Eye (tissue), 1 donor: ENCODE results near the gene CBLC.
"Not testable (repeated sequence)": the region's sequence is repeated elsewhere in the genome, so short reads cannot be mapped to it uniquely, and the experiment has no call there.

Experiments
- DNase-seq: peaks from one replicate; pipeline ENCODE4 v3.0.0-alpha.2; 2015

The CBLC gene

DNA sequence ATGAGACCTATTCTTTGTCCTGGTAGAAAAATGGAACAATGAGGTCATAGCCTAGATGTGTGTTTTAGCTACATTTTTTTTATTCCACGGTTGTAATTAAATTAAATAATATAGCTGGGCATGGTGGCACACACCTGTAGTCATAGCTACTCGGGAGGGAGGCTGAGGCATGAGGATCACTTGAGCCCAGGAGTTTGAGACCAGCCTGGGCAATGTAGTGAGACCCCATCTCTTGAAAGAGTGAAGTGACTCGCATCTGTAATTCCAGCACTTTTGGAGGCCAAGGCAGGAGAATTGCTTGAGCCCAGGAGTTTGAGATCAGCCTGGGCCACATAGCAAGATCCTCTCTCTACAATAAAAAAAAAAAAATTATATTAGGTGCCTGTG is 11.7 kb upstream of the CBLC start:
- no peak for DNase-seq

DNA sequence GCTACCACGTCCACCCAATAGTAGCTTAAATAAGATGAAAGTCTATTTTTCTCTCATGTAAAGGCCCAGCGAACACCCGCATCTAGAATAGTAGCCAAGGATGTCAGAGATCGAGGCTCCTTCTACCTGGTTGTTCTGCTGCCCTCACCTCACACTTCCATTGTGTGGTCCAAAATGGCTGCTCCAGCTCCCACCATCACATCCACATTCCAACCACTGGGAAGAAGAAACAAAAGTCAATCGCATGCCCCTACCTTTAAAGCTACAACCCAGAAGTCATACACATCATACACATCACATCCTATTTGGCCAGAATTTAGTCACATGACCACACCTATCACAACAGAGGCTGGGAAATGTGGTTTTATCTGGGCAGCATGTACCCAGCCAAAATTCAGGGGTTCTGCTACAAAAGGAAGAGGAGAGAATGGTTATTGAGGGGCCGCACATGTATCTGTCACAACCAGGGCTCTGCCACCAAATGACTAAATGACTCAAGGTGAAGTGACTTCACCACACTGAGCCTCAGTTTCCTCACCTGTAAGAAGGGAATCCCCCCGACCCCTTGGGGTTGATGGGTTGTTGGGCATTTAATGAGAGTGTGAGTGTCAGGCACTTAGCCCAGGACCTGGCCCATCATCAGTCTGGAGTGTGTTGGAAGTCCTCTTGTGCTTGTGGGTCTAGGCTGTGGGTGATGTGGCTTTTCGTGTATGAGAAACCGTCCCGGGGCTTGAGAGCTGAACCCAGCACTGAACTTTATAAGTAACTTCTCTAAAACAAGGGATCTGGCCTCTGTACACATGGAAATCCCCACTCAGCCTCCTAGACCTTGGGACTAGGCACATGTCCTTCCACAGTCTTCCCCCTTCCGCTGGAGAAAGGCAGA is 10.2 kb upstream of the CBLC start:
- no peak for DNase-seq

DNA sequence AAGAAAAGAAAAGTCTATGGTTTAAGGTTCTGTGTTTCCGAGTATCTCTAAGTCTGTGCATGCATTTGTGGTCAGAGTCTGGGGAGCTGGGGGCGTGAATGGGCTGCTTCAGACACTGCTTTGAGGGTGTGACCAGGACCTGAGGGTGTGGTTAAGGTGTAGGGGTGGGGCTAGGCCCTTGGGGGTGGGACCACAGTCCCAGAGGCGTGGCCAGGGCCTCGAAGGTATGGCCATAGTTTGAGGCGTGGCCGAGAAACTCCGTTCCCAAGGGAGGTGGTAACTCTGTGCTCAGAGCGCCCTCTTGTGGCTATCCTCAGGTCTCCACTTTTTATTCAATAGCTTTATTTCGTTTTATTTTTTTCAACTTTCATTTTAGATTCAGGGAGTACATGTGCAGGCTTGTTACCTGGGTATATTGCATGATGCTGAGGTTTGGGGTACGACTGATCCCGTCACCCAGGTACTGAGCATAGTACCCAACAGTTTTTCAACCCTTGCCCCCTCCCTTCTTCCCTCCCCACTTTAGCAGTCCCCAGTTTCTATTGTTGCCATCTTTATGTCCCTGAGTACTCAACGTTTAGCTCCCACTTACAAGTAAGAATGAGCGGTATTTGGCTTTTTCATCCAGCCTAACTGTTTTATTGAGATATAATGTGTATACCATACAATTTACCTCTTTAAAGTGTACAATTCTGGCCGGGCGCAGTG is 7.0 kb upstream of the CBLC start:
- peak; percentile 94 for DNase-seq

DNA sequence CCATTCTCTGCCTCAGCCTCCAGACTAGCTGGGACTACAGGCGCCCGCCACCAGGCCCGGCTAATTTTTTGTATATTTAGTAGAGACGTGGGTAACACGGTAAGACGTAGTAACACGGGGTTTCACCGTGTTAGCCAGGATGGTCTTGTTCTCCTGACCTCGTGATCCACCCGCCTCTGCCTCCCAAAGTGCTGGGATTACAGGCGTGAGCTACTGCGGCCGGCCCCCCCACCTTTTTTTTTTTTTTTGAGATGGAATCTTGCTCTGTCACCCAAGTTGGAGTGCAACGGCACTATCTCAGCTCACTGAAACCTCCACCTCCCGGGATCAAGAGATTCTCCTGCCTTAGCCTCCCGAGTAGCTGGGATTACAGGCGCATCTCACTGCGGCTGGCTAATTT is 5.5 kb upstream of the CBLC start:
- DNase-seq: not testable (repeated sequence)

DNA sequence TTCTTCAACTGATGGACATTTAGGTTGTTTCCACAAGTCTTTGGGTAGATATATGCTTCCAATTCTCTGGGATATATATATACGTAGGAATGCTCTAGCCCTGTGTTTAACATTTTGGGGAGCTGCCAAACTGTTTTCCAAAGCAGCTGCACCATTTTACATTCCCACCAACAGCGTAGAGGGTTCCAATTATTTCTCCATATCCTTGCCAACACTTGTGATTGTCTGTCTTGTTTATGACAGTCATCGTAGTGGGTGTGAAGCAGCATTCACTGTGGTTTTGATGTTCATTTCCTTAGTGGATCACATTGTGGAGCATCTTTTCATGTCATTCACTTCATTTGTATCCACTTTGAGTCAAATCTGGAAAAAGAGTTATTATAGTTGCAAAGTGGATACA is 4.7 kb upstream of the CBLC start:
- DNase-seq: no peak

DNA sequence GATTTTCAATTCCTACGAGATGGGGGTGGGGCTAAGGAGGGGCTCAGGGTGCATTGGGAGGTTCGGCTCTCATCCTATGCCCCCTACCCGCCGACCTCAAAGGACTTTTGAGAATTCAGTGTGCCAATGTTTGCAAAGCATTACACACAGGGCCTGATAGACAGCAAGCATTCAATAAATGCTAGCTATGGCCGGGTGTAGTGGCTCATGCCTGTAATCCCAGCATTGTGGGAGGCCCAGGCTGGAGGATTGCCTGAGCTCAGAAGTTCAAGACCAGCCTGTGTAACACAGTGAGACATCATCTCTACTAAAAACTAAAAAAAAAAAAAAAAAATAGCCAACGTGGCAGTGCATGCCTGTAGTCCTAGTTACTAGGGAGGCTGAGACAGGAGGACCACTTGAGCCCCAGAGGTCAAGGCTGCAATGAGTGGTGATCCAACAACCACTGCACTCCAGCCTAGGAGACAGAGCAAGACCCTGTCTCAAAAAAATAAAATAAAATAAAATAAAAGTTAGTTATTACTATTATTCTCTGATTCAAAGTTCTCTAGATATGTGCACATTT is 1.9 kb upstream of the CBLC start:
- no peak for DNase-seq

DNA sequence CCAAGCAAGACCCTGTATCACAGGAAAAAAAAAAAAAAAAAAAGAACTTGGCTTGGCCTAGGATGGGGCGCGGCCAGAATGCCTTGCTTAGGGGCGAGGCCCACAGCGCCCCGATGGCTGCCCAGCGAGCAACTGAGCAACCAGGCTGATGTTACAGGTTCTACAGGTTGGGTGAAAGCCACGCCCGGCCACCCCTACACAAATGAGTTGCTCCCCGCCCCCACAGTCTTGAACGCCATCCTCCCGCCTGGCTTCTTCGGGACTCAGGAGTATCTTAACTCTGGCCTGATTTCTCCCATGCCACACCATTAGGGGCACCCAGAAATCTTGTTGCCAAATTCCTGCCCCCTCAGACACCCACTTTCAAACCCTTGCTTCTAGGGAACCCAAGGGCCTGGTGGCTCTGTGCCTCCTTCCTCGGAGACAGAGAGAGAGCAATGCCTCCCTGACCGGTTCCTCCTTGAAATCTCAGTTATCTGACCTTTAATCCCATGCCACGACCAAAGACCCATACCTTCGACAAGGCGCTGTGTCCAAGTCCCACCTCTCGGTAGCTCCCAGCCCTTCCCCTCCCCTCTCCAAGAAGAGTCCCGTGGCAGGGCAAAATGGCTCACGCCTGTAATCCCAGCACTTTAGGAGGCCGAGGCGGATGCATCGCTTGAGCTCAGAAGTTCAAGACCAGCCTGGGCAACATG is 1.1 kb upstream of the CBLC start:
- DNase-seq: no peak

DNA sequence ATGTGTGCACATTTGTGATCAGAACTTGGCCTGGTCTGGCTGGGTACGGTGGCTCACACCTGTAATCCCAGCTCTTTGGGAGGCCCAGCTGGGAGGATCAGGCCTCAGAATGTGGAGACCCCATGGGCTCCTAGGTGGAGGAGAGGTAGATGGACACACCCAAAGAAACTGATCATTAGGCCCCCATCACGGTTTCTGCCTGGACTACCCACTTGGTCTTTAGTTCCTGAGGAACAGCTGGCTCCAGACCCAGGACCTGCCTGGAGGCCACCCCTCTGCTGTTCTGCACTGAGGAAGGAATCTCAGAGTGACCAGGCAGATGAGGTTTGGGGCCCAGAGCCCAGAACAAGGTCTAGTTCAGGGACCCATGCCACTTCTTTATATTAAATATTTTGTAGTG is 1.5 kb downstream of the CBLC start:
- DNase-seq: no peak

DNA sequence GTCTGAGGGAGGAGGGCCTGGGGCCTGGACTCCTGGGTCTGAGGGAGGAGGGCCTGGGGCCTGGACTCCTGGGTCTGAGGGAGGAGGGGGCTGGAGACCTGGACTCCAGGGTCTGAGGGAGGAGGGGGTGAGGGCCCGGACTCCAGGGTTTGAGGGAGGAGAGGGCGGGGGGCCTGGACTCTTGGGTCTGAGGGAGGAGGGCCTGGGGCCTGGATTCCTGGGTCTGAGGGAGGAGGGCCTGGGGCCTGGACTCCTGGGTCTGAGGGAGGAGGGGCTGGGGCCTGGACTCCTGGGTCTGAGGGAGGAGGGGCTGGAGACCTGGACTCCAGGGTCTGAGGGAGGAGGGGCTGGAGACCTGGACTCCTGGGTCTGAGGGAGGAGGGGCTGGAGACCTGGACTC is 4.0 kb downstream of the CBLC start:
- not testable (repeated sequence) for DNase-seq

DNA sequence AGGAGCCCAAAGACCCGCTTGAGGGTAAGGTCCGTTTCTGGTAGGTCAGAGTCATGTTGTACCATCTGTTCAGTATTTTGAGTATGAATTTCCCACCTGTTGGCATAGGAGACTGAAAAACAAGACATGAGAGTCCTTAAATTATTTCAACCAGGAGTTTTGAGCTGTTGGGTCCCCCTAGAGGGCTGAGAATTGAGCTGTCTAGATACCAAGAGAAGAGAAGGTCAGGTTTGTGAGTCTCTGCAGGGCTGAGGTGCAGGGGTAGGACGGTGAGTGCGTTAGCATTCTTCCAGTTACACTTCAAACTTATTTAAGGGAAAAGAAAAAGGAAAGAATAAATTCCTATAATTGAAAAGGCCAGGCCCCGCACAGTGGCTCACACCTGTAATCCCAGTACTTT is 5.0 kb downstream of the CBLC start:
- no peak for DNase-seq

DNA sequence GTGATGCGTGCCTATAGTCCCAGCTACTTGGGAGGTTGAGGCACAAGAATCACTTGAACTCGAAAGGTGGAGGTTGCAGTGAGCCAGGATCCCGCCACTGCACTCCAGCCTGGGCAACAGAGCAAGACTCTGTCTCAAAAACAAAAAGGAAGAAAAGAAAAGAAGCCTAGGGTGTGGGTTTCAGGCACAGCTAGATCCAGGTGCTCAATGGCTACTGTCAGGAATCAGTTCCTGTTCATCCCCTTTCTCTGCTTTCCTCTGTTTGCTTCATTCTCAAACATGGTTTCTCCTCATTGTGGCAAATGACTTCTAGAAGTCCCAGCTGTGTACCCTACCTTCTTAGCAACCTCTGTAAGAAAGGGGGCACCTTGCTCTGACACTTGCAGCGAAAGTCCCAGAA is 5.9 kb downstream of the CBLC start:
- DNase-seq: no peak

DNA sequence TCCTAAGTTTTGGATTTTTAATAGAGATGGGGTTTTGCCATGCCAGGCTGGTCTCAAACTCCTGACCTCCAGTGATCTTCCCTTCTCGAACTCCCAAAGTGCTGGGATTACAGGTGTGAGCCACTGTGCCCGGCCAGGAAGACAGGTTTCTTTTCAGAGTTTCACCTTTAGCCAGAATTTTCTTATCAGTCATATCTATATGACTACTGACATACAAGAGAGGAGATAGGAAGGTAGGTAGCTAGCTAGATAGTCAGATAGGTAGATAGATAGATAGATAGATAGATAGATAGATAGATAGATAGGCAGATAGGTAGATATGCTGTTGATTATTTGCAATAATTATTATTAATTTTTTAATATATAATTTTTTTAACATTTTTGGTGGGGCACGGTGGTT is 7.6 kb downstream of the CBLC start:
- DNase-seq: no peak

DNA sequence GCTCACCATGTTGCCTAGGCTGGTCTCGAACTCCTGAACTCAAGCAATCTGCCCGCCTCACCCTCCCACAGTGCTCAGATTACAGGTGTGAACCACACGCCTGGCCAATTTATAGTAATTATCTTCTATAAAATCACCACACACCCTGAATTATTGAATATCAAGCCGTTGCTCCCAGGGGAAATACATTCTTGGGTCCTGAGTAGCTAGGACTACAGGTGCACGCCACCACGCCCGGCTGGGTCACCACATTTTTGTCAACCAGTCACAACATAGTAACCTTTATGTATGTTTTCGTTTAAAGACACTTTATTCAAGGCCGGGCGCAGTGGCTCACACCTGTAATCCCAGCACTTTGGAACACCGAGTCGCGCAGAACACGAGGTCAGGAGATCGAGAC is 8.3 kb downstream of the CBLC start:
- DNase-seq: no peak

DNA sequence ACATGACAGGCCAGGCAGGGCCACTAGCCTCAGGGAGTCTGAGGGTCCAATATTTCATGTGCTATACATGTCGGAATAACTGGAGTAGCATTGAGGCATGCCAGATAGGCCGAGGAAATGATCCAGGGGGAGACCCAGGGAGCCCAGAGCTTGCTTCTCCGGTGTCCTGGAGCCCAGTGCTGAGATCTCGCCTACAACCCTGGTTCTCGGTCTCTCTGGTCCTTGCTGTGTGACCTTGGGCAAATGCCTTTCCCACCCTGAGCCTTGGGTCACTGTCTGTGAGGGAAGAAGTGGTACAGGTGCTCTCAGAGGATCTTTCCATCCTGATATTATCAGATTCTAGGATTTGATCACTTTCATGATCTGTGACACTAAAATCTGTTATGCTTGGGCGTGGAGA is 11.3 kb downstream of the CBLC start:
- no peak for DNase-seq

DNA sequence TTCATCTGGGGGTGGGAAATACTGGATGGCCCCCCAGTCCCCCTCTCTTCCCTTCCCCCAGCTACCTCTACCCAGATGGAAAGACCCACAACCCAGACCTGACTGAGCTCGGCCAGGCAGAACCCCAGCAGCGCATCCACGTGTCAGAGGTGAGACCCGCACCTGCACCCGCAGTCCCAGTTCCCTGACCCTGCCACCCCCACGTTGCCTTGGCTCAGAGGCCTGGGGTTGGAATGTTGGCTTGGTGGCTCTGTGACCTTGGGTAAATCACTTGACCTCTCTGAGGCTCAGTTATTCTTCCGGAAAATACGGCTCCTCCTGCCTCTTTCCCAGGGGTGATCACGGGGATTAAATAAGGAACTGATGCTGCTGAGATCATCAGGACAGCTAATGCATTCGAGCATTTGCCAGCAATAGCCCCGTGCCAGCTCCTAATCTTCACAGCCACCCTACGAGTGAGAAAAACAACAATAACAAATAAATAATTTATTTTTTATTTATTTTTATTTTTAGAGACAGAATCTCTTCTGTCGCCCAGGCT is 12.3 kb downstream of the CBLC start:
- no peak for DNase-seq

DNA sequence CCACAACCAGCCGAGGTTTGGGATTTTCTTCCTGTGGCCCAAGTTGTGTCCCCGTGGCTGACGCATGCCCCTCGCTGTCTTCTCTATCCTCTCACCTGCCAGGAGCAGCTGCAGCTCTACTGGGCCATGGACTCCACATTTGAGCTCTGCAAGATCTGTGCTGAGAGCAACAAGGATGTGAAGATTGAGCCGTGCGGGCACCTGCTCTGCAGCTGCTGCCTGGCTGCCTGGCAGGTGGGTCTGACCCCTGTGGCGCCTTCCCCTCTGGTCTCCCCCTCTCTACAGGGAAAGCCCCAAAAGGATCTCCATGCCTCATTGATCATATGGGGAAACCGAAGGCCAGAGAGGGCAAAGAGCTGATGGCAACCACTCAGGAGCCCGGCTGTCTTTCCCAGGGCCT is 14.6 kb downstream of the CBLC start:
- DNase-seq: peak; percentile 4

DNA sequence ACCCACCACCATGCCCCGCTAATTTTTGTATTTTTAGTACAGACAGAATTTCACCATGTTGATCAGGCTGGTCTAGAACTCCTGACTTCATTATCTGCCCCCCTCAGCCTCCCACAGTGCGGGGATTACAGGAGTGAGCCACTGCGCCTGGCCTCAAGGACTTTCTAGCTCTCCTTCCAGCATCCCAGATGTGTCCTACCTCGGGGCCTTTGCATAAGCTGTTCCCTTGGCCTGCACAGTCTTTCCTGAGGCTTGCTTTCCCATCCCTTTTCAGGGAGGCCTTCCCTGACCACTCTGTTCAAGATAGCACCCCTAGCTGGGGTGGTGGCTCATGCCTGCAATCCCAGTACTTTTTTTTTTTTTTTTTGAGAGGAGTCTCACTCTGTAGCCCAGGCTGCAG is 16.9 kb downstream of the CBLC start:
- no peak for DNase-seq

DNA sequence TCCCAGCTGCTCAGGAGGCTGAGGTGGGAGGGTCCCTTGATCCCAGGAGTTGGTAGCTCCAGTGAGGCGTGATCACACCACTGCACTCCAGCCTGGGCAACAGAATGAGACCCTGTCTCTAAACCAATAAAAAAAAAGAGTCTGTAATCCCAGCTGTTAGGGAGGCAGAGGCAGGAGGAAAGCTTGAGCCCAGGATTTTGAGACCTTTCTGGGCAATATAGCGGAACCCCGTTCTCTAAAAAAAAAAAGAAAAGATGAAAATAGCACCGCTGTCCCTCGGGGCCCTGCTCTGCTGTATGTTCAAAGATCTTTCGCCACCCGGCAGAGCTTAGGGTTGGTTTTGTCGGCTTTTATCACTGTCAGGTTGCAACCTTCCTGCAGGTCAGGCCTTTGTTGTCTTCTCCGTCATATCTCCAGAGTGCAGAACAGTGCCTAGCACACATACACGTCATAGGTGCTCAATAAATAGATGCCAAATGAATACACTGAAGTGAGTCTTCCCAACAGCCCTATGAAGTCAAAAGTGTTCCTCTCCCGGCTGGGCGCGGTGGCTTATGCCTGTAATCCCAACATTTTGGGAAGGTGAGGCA is 17.8 kb downstream of the CBLC start:
- no peak for DNase-seq

DNA sequence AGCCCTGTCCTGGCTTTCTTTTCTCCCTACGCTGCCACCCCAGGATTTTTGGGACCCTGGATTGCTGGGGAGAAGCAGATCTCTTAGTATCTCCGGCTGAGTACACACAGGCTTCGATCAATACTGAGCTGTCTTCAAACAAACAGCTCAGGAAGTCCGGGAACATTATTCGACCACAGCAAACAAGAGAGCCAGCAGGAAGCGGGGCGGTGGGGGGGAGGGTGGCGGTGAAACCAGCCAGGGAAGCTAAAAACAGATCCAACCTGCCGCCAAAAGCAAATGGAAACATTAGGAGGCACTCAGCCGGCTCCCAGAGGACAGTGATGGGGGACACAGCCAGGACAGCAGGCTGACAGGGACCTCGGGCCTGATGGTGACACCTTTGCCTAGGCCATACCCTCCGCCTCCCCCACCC is 19.0 kb downstream of the CBLC start:
- peak; percentile 8 for DNase-seq

DNA sequence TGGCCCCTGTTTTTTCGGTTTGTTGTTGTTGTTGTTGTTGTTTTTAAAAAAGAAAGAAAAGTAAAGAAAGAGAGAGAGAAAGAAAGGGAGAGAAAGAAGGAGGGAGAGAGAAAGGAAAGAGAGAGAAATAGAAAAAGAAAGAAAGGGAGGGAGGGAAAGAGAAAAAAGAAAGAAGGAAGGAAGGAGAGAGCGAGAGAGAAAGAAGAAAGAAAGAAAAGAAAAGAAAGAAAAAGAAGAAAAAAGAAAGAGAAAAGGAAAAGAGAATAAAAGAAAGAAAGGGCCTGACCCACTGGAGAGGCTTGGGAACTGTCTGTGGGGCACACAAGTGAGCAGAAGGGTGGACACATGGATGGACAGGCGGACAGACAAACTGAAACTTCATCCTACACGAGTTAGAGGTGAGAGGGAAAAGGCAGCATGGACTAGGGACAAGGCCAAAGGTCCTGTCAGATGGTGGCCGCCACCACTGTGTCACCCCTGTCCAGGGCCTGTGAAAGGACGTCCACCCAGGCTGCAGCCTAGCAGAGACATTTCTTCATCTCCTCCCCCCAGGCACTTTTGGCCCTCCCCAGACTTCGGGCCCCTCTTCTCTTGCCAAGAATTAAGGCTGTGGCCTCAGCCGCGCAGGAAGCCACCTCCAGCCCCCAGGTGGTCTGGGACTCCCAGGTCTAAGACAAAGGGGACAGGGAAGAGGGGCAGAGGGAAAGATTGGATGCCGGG is 22.1 kb downstream of the CBLC start:
- DNase-seq: no peak

DNA sequence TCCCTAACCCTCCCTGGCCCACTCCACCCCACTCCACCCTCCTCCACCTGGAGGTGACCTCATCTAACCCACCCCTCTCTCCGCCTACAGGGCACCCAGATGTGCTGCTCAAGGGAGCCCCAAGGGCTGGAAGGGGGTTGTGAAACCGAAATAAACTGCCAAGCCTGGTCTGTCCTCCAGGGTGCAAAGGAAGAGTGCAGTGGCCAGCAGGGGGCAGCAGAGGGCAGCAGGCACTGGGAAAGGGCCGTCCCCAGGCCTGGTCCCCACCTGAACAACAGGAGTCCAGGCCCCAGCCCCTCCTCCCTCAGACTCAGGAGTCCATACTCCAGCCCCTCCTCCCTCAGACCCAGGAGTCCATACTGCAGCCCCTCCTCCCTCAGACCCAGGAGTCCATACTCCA is 22.8 kb downstream of the CBLC start:
- peak; percentile 93 for DNase-seq
